ENCODE results near the gene SOX2.

Gene SOX2

GRCh38 chr3:181705086-181705480 lies 6.6 kb upstream of the SOX2 start:
- DNase-seq = no peak

- no peak for DNase-seq
Measured at GRCh38 chr3:181707980-181708379, 3.7 kb upstream of the SOX2 start.

GRCh38 chr3:181709537-181710279 lies 2.0 kb upstream of the SOX2 start:
- DNase-seq = peak; percentile 77

- no peak for DNase-seq
Measured at GRCh38 chr3:181710345-181711291, 1.1 kb upstream of the SOX2 start.

GRCh38 chr3:181712226-181712552 lies 464 bp downstream of the SOX2 start:
- no peak for DNase-seq

- DNase-seq = no peak
Measured at GRCh38 chr3:181712553-181713279, 991 bp downstream of the SOX2 start.

GRCh38 chr3:181713280-181713647 lies 1.5 kb downstream of the SOX2 start:
- DNase-seq = no peak

GRCh38 chr3:181713676-181714612 lies 2.2 kb downstream of the SOX2 start:
- DNase-seq = no peak

- DNase-seq = no peak
Measured at GRCh38 chr3:181715571-181716340, 4.0 kb downstream of the SOX2 start.

- no peak for DNase-seq
Measured at GRCh38 chr3:181716966-181717365, 5.2 kb downstream of the SOX2 start.

- DNase-seq = no peak
Measured at GRCh38 chr3:181717549-181718171, 5.9 kb downstream of the SOX2 start.

- no peak for DNase-seq
Measured at GRCh38 chr3:181718369-181718768, 6.6 kb downstream of the SOX2 start.

- DNase-seq = peak; percentile 12
Measured at GRCh38 chr3:181718987-181719911, 7.5 kb downstream of the SOX2 start.

- DNase-seq = no peak
Measured at GRCh38 chr3:181719991-181720680, 8.4 kb downstream of the SOX2 start.

- no peak for DNase-seq
Measured at GRCh38 chr3:181721046-181721875, 9.5 kb downstream of the SOX2 start.

GRCh38 chr3:181722156-181722555 lies 10.4 kb downstream of the SOX2 start:
- no peak for DNase-seq

GRCh38 chr3:181722766-181723425 lies 11.2 kb downstream of the SOX2 start:
- no peak for DNase-seq
